NCI-H187 treated with DMSO at 0.1 percent for 48 hours (cell line): Measurements from ENCODE around the gene SCART1.
"Not testable (repeated sequence)": the region's sequence is repeated elsewhere in the genome, so short reads cannot be mapped to it uniquely, and the experiment has no call there.

ENCODE experiments used
- DNase-seq: peaks from one replicate; lab custom pipeline; 2025; lab: John Stamatoyannopoulos, UW

Gene SCART1

DNA sequence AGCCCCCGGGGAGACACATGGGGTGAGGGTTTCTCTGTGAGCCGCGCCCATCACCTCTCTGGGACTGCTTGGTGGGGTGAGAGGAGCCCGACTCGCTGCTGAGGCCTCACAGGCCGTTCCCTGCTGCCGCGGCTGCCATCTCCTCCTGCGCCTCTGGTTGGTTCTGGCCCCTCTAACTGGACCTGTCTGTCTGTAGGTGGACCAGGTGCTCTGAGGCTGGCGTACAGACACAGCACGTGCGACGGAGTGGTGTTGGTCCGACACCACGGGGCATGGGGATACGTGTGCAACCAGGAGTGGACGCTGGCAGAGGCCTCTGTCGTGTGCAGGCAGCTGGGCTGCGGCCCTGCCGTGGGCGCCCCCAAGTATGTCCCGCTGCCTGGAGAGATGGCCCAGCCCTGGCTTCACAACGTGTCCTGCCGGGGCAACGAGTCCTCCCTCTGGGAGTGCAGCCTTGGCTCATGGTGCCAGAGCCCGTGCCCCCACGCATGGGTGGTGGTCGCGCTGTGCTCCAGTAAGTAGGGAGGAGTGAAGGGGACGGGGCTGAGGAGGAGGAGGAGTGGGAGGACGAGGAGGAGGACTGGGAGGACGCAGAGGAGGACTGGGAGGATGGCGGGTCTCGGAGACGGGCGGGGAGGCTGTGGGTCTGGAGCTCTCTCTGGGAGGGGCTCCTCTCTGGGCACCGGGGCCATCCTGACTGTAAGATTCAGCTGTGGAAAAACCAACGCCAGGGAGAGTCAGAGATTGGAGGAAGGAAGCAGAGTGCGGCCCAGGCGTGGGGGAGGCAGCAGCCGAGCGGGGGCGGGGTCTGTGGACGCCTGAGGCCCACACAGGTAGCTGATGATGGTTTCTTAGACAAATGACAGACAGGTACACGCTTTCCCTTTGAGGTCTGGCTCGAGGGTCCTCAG is 2.6 kb downstream of the SCART1 start:
- no peak for DNase-seq

DNA sequence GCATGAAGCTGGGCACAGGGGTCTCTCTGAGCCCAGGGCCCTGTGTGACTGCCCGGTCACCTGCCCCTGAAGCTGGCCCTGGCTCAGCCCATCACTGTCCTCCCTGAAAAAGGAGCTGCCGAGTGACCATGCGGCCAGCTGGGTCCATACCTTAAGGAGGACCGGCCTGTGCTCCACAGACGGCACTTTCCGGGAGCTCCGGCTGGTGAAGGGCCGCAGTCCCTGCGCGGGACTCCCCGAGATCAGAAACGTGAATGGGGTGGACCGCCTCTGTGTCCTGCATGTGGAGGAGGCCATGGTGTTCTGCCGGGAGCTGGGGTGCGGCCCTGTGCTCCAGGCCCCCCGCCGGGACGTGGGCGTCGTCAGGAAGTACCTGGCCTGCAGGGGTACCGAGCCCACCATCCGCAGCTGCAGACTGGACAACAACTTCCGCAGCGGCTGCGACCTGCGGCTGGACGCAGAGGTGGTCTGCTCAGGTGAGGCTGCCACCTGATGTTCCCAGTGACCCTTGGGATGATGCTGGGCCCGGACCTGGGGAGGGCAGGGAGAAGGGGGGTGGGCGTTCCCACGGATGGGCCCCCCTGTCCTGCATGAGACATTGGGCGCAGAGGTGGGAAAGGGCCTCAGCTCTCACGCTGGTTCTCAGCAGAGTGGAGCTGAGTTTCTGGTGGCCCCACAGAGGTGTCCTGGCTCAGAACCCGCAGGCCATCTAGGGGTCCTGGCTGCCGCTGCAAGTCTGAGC is 3.5 kb downstream of the SCART1 start:
- DNase-seq: no peak

DNA sequence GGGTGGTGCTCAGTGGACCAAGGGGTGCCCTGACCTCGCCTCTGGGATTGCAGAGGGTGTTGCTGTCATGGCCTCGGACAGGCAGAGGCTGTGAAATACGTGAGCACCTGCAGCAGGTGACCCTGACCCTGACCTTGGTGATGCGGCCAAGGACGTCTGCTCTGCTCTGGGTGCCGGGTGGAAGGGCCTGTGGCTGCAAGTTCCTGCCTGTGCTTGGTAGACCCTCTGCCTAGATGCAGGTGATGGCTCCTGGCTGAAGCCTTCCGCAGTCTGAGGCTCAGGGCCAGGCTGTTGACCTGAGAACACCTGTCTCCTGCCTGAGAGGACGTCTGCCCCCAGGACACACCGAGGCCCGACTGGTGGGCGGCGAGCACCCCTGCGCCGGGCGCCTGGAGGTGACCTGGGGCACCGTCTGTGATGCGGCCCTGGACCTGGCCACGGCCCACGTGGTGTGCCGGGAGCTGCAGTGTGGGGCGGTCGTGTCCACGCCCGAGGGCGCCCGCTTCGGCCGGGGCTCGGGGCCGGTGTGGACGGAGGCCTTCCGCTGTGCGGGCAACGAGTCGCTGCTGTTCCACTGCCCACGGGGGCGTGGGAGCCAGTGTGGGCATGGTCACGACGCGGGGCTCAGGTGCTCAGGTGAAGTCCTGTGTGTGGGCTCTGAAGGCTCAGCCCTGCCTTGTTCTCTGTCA is 4.4 kb downstream of the SCART1 start:
- DNase-seq: no peak

DNA sequence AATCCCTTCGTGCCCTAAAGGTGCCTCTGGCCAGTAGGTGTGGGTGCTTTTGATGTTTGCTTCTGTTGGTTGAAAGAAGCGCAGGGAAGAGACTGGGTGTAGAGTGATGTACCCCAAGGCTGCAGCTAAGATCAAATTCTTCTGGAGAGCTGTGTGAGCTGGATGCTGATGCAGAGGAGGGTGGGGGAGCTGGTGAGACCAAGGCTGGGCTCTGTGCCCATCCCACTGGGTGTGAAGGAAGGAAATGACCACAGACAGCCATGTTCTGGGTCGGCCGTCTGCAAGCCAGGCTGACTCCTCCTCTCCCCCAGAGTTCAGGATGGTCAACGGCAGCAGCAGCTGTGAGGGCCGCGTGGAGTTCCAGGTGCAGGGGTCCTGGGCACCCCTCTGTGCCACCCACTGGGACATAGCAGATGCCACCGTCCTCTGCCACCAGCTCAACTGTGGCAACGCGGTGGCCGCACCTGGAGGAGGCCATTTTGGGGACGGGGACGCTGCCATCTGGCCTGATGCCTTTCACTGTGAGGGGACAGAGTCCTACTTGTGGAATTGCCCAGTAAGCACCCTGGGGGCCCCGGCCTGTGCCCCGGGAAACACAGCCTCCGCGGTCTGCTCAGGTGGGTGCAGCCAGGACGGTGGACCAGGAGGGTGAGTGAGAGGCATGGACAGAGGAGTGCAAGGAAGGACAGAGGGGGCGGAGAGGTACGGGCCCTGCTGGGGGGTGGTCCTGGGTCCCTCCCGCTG is 5.1 kb downstream of the SCART1 start:
- DNase-seq: no peak

DNA sequence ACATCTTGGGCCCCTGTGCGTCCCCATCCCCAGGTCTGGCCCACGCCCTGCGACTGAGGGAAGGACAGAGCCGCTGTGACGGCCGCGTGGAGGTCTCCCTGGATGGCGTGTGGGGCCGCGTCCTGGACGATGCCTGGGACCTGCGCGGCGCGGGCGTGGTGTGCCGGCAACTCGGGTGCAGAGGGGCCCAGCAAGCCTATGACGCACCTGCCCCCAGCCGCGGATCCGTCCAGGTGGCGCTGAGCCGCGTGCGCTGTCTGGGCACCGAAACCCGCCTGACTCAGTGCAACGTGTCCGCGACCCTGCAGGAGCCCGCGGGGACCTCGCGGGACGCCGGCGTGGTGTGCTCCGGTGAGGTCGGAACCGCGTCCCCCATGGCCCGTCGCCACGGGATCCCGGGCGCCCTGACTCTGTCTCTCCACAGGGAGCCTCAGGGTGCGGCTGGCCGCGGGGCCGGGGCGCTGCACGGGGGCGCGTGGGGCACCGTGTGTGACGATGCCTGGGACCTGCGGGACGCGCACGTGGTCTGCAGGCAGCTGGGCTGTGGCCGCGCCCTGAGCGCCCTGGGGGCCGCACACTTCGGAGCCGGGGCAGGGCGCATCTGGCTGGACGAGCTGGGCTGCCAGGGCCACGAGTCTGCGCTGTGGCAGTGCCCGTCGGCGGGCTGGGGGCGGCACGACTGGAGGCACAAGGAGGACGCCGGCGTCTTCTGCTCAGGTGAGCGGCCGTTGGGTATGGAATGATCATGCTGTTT is 5.9 kb downstream of the SCART1 start:
- no peak for DNase-seq

DNA sequence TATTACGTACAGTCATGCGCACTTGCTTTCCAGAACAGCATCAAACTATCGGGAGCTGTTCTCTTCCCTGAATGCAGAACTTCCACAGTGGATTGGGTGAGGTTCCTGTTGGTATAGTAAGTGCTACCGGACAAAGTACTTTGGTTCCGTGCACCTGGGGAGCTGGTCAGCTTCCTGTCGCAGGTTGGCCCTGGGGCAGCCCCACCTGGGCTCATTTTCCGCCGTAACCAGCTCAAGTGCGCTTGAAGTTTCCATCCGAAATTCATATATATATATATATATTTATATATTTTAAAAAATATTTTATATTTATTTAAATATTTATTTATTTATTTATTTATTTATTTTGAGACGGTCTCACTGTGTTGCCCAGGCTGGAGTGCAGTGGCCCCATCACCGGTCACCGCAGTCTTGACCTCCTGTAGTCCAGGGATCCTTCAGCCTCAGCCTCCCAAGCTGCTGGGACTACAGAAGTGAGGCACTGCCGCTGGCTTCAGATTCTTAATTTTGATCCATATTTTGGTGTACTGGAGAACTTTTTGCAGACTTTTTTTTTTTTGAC is 6.5 kb downstream of the SCART1 start:
- DNase-seq: no peak

DNA sequence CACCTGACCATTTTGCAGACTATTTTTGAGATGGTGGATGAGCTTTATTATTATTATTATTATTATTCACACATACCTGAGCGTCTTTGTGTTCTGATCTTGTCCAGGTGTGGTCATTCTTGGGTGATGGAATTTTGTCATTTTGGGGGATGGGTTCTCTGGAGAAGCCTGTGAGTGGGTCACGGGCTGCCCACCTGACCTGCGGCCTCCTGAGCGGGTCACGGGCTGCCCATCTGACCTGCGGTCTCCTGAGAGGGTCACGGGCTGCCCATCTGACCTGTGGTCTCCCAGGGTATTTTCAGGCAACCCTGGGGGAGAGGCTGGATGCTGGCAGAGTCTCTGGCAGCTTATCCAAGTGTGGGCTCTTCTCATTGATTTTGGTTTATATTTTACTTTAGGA is 7.3 kb downstream of the SCART1 start:
- DNase-seq: no peak

DNA sequence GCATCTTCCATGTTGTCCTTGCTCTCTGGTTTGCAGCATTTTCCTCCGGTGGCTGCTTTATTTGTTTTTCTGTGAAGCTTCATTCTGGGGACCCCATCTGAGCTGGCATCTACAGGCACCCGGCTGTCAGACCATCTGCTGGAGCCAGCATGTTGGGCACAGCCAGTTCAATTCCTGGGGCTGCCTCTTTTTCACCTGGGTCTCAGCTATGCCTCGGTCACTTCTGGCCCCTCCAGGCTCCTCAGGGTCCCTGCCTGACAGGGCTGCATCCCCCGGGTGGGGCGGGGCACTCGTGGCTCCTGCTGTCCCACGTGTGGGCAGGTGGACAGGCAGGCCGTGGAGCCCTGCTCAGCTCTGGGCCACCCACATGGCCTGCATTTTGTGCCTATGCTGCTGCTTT is 8.1 kb downstream of the SCART1 start:
- no peak for DNase-seq

DNA sequence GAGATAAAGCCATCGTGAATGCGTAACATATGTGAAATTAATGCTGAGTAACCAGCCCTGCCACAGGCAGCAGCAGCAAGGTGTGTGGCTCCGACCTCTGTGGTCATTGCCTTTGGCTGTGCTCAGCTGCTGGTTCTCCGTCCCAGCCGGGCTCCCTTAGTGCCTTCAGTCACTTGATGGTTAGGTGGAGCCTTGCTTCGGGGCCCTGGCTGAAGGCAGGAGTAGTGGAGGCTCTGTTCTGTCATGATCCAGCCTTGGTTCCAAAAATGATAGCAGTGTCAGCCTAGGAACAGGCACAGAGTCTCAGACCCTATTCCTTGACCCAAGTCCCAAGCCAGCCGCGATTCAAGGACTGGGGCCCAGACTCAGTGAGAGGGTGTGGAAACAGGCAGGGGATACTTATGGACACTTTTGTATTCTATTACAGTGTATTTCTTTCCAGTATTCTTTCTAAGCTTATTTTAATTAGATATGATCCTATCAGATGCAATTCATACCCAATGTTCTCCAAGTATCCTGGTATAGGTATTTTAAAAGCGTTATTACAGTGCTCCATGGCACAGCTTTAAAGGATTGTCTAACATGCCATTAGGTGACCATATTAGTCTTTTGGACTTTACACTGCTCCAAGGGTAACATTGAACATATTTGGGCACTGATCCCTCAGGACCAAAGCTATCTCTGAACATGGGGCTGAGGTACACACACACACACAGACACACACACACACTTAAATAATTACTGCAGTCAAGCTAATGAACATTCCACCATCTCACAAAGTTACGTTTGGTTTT is 9.0 kb downstream of the SCART1 start:
- DNase-seq: no peak

DNA sequence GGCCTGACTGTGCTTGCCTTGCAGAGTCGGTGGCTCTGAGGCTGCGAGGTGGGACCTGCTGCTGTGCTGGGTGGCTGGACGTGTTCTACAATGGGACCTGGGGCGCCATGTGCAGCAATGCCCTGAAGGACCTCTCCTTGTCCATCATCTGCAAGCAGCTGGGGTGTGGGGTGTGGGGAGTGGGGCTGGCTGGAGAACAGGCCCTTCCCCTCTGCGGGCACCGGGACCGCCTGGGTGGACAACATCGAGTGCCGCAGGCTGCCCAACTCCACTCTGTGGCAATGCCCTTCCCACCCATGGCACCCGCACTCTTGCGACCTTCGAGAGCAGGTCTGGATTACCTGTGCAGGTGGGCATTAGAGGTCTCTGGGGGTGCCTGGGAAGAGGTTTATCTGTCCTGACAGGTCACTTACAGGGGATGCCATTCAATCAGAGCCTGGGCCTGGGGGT is 10.9 kb downstream of the SCART1 start:
- DNase-seq: no peak

DNA sequence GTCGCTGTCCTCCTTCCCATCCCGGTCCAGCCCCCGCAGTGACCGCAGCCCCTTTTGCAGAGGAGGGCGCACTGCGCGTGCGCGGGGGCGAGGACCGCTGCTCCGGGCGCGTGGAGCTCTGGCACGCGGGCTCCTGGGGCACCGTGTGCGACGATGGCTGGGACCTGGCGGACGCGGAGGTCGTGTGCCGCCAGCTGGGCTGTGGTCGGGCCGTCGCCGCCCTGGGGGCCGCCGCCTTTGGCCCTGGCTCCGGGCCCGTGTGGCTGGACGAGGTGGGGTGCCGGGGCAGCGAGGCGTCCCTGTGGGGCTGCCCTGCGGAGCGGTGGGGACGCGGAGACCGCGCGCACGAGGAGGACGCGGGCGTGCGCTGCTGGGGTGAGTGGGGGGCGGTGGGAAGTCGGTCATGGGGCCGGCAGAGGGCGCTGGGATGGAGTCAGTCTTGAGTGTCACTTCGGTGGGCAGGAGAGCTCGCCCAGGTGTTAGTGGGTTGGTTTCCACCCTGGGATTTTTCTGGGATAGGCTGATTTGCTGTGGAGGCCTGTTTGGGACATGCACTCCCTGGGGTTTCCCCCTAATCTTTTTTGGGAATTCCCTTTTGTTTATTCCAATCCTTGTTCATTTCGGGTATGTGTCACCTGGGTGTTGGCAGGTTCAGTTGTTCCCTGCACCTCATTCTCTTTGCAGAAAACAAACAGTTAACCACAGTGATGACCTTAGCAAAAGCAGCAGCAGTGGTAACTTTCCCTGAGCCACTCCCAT is 11.6 kb downstream of the SCART1 start:
- no peak for DNase-seq

DNA sequence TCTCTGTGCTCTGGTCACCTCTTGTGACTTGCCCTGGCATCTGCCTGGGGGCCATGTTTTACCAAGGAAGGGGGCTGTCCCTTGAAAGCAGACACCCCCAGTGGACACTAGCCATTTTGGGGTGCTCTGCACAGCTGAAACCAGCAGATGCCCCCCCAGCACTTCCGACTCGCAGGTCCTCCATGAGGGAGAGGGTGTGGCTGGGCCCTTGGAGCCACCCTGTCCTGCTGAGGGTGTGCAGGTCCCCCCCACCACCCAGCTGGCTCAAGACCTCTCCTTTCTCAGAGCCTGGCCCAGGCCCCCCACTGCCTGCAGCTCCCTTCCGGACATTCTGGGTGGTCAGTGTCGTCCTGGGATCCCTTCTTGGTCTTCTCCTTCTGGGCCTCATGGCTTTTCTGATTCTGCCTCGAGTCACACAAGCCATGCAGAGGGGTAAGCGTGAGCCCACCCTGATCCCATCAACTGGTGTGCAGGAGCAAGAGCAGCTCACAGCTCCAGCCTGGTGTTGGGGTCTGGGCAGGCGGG is 12.3 kb downstream of the SCART1 start:
- DNase-seq: no peak

DNA sequence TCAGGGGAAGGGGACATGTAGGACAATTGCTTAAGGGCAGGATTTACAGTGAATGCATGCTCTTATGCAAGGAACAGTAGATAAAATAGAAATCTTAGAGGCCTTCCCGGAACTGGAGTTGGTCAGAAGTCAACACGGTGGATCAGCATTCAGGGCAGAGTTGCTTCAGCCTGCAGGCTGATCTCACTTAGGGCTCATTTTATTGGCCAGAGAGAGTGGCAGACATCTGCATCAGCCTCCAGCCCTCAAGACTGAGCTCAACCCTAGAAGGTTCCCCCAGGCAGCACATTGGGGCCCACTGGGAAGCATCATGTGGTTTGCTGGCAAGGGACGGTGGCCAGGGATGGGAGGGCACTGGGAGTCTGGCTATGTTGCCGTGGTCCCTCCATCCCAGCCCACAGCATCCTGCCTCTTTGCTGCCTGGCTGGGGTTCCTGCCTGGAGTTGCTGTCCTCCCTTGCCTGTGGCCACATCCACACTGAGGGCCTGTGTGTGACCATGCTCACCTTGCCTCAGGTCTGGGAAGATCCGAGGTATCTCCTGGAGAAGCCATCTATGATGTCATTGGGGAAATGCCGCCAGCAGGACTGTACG is 13.0 kb downstream of the SCART1 start:
- DNase-seq: no peak

DNA sequence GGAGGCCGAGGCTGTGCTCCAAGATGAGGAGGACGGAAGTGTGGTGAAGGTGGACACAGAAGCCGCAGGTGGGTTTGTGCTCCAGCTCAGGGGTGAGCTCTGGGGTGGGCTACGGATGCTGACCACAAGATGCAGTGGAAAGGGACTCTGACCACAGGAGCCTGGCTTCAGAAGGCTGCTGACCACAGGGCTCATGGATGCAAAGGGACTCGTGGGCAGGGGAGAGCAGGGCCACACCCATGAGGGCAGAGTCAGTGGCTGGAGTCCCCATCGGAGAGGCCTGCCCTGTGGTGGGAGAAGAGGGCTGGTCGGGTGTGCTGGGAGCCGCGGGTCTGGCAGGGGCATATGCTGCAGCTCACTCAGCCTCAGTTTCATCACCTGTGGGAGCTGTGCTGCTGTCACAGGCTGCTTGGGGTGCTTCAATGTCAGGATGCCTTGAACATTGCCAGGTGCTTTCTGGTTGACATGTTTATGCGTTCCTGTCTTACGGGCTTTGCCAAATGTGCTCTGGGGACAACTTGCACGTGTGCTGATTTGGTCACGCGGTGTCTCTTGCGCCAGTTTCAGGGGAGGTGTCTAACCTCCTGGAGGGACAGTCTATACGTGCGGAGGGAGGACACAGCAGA is 13.7 kb downstream of the SCART1 start:
- no peak for DNase-seq

DNA sequence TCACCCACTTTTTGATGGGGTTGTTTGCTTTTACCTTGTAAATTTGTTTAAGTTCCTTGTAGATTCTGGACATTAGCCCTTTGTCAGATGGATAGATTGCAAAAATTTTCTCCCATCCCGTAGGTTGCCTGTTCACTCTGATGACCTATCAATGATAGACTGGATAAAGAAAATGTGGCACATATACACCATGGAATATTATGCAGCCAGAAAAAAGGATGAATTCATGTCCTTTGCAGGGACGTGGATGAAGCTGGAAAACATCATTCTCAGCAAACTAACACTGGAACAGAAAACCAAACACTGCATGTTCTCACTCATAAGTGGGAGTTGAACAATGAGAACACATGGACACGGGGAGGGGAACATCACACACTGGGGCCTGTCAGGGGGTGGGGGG is 15.5 kb downstream of the SCART1 start:
- DNase-seq: not testable (repeated sequence)

DNA sequence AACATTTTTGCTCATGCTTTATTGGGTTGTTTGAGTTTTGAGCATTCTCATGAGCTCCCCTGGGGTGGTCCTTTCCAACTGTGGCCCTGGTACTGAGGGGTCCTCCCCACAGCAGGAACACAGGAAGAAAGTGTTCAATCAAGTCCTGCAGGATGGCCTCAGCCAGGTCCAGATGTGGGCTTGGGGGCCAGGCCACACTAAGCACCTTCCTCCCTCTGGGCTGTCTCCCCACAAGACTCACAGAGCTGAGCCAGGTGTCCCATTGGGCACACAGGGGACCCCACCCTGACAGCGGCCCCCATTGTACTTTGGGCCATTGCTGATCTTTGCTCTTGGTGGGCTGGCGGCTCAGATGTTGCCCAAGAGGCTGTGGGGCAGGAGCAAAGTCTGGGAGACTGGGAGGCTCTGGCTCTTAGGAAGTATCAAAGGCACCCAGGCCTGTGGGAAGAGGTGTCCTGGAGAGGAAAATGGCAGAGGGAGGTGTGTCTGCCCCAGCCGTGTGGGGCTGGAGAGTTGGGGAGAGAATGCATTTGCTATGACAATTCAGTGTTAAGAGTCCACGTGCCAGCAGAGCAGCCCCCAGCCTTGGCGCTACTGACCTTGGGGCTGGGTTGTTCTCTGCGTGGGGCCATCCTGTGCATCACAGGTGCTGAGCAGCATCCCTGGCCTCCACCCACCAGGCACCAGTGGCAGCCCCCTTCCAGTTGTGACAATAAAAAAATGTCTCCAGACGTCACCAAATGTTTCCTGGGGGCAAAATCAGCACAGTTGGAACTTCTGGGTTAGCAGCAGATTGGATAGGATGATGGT is 17.8 kb downstream of the SCART1 start:
- DNase-seq: no peak

DNA sequence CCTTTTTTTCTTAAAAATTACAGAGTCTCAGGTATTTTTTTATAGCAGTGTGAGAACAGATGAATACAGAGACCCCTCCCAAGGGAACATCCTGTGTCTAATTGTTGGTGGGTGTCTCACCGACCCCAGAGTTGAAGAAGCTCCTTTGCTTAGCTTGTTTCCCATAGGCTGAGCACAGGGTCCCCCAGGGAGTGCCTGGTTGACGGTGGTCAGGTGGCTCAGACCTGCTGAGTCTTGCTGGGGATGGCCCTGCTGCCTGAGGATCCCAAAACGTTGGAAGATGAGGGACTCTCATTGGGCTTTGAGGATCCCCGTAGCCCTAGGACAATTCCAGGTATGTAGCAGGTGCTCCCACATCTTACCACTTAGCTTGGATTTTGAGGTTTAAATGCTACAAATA is 19.5 kb downstream of the SCART1 start:
- no peak for DNase-seq
